K562 (cell line): ENCODE measurements around the gene PXDC1. TPM values are rescaled to one million over a fixed set of nuclear protein-coding genes. Genes with fewer than 3 reads are reported as not detected.
A peak's percentile ranks its signal among the peaks of the same experiment; 100 is the strongest.

Experiments
- ATAC-seq: fragments of 200-7000 bp; cut with Tn5 transposase; 3 replicates; pipeline ENCODE4 v1.9.1; 2020; ENCODE audit warnings: moderate library complexity
- BruUV-seq: library from RNA; stranded (reverse); fragments of 400-500 nt; replicated peaks from 2 replicates; lab custom pipeline; 2021; lab: Mats Ljungman, UMichigan
- CTCF ChIA-PET: fragments of 300-600 bp; formaldehyde crosslinking; extraction: SDS; loops from one replicate; lab custom pipeline; 2021; ENCODE audit warnings: low intra/inter-chr PET ratio; lab: Yijun Ruan, JAX
- POLR2A ChIA-PET: fragments of 300-600, 350-650 bp; sonication (Branson Sonifier 250); formaldehyde crosslinking; extraction: SDS; loops from one replicate; lab custom pipeline; 2021; ENCODE audit warnings: antibody characterized with exemption, inconsistent platforms; lab: Yijun Ruan, JAX
- DNase-seq, 4 experiments: peaks; one replicate each; pipeline versions ENCODE4 v3.0.0 to v3.0.0-alpha.2; 2011 to 2018; ENCODE audit warnings: low spot score in 3 of 4, mixed read lengths in 3 of 4; ENCODE audit errors: extremely low read depth in 1 of 4
- FAIRE-seq: peaks from 2 replicates; lab custom pipeline; 2011; peaks lifted over from hg19 to GRCh38; lab: Jason Lieb, UNC
- H2AFZ ChIP-seq: 2 replicates; pipeline ENCODE4 v1.6.0; 2011; ENCODE audit warnings: low read depth, low read length, control low read depth, inconsistent platforms
- H3K27ac ChIP-seq: fragments of 200-600 bp; 3 replicates; pipeline ENCODE4 v1.8.0; 2011; ENCODE audit warnings: low read depth, mild to moderate bottlenecking, control low read depth, inconsistent platforms, low read length, moderate library complexity, mixed read lengths; ENCODE audit errors: extremely low read depth
- H3K27me3 ChIP-seq, 2 experiments: fragments of 300-600 bp in 1 of 2; 2 replicates in 1 of 2; 3 replicates in 1 of 2; pipeline versions ENCODE4 v1.6.0 to v1.8.0; 2011; ENCODE audit warnings: inconsistent platforms in 2 of 2, low read length in 2 of 2, mild to moderate bottlenecking in 1 of 2, mixed read lengths in 1 of 2, moderate library complexity in 1 of 2; ENCODE audit not compliant: control insufficient read depth in 2 of 2, insufficient read depth in 2 of 2
- H3K36me3 ChIP-seq: fragments of 300-600 bp; 3 replicates; pipeline ENCODE4 v1.8.0; 2011; ENCODE audit warnings: mild to moderate bottlenecking, low read length, inconsistent platforms; ENCODE audit not compliant: control insufficient read depth, insufficient read depth
- H3K4me1 ChIP-seq, 2 experiments: fragments of 200-600 bp in 1 of 2; replicated peaks in 1 of 2; 2 replicates in 1 of 2; 3 replicates in 1 of 2; pipeline versions ENCODE4 v1.5.1 to v1.8.0; 2011; ENCODE audit warnings: inconsistent platforms in 2 of 2, low read length in 2 of 2, mild to moderate bottlenecking in 1 of 2, mixed read lengths in 1 of 2, moderate library complexity in 1 of 2; ENCODE audit not compliant: control insufficient read depth in 2 of 2, insufficient read depth in 2 of 2
- H3K4me2 ChIP-seq: 2 replicates; pipeline ENCODE4 v1.6.1; 2011; ENCODE audit warnings: low read length, control low read depth, inconsistent platforms, mixed read lengths; ENCODE audit not compliant: insufficient read depth
- H3K4me3 ChIP-seq: fragments of 200-600 bp; sonication (generic), shearing (Covaris generic); 2 replicates; pipeline ENCODE4 v1.5.1; 2016; ENCODE audit warnings: control low read depth, inconsistent platforms
- H3K79me2 ChIP-seq: fragments of 200-600 bp; 3 replicates; pipeline ENCODE4 v1.8.0; 2011; ENCODE audit warnings: low read length, inconsistent platforms; ENCODE audit not compliant: control insufficient read depth, insufficient read depth
- H3K9ac ChIP-seq, 2 experiments: 2 replicates each; pipeline versions ENCODE4 v1.6.0 to v1.6.1; 2011; ENCODE audit warnings: low read depth in 2 of 2, low read length in 2 of 2, control low read depth in 1 of 2, inconsistent platforms in 1 of 2, mild to moderate bottlenecking in 1 of 2, mixed read lengths in 1 of 2; ENCODE audit not compliant: insufficient read depth in 1 of 2
- H3K9me1 ChIP-seq: one replicate; pipeline ENCODE4 v1.6.0; 2011; ENCODE audit warnings: inconsistent platforms, mild to moderate bottlenecking, low read length, moderate library complexity; ENCODE audit not compliant: control insufficient read depth, insufficient read depth
- H3K9me3 ChIP-seq: replicated peaks from 2 replicates; pipeline ENCODE4 v1.5.1; 2011; ENCODE audit warnings: low read depth, low read length, inconsistent platforms; ENCODE audit not compliant: control insufficient read depth, insufficient read depth
- H4K20me1 ChIP-seq: replicated peaks from 2 replicates; pipeline ENCODE4 v1.6.1; 2011; ENCODE audit warnings: low read length, inconsistent platforms, mixed read lengths; ENCODE audit not compliant: control insufficient read depth, insufficient read depth
- BACH1 ChIP-seq: fragments of 200-800 bp; sonication (Bioruptor generic); IDR thresholded peaks from 2 replicates; pipeline ENCODE4 v1.6.1; 2016; ENCODE audit warnings: missing genetic modification characterization, missing compliant biosample characterization
- NR3C1 ChIP-seq: sonication (generic); formaldehyde crosslinking; IDR thresholded peaks from 2 replicates; pipeline ENCODE4 v1.8.1; 2022; ENCODE audit warnings: missing genetic modification reagents
- RFX1 ChIP-seq: fragments of 450-650 bp; IDR thresholded peaks from 2 replicates; pipeline ENCODE4 v1.6.1; 2016; ENCODE audit warnings: mild to moderate bottlenecking, moderate library complexity
- RFX7 ChIP-seq: fragments of 250-450 bp; sonication (Bioruptor Pico); IDR thresholded peaks from 2 replicates; pipeline ENCODE4 v1.5.1; 2021; ENCODE audit warnings: mild to moderate bottlenecking
- ZBTB5 ChIP-seq: fragments of 450-650 bp; IDR thresholded peaks from 2 replicates; pipeline ENCODE4 v1.6.1; 2017; ENCODE audit warnings: antibody characterized with exemption
- WGBS: fragments of 100-300 bp; shearing (Covaris generic); methylation state at CpG from one replicate; pipeline ENCODE4 v1.1.6; 2016; ENCODE audit warnings: low coverage, mixed read lengths; ENCODE audit not compliant: insufficient coverage; ENCODE audit errors: missing lambda C conversion rate; 5-methylcytosine and 5-hydroxymethylcytosine counted together
- in situ Hi-C: fragments of 300-500 bp; cut with MboI; formaldehyde crosslinking; loops from 4 replicates; pipeline ENCODE4 v1.15.0; 2018; ENCODE audit warnings: inconsistent platforms, mixed read lengths
- intact Hi-C: fragments of 100-400 bp; cut with micrococcal nuclease; formaldehyde crosslinking; loops from 2 replicates; pipeline ENCODE4 v1.14.2; 2022
- polyA plus RNA-seq, 8 experiments: library from polyadenylated mRNA; depleted of rRNA in 4 of 8; stranded (reverse) in 5 of 8; unstranded in 3 of 8; fragments of >200 nt; fragmentation: Nextera tagmentation in 2 of 8; fragmentation: Illumina TruSeq in 1 of 8; extraction: Ambion mirVana in 2 of 8; extraction: Trizol in 1 of 8; gene quantifications; 2 replicates each; pipeline versions ENCODE4 v1.2.1 to v1.2.3, GENCODE V29; 2011 to 2014; ENCODE audit warnings: inconsistent platforms in 1 of 8, missing spikeins in 1 of 8
- total RNA-seq, 7 experiments: library from RNA; depleted of rRNA in 6 of 7; stranded (reverse); fragments of >200 nt in 6 of 7; fragmentation: Illumina TruSeq in 2 of 7; extraction: Trizol in 2 of 7; gene quantifications; 2 replicates each; pipeline versions ENCODE4 v1.2.1 to v1.2.3, GENCODE V29; 2011 to 2021; ENCODE audit warnings: low replicate concordance in 1 of 7
- TF ChIP-seq, protein P1 (sequence below), 2 experiments: fragments of 450-650 bp; formaldehyde crosslinking in 1 of 2; IDR thresholded peaks; 2 replicates each; pipeline versions ENCODE4 v1.4.0 to v1.6.1; 2014 to 2020; ENCODE audit warnings: mild to moderate bottlenecking in 2 of 2, borderline replicate concordance in 1 of 2, low read depth in 1 of 2

The PXDC1 gene
- total and polyA plus RNA-seq, 9 of the 15 experiments (the other 6 are each of a cell fraction or from before 2014, with no cell fraction given) = 0.09 to 0.33 (median 0.16) TPM; not detected in 5

DNA sequence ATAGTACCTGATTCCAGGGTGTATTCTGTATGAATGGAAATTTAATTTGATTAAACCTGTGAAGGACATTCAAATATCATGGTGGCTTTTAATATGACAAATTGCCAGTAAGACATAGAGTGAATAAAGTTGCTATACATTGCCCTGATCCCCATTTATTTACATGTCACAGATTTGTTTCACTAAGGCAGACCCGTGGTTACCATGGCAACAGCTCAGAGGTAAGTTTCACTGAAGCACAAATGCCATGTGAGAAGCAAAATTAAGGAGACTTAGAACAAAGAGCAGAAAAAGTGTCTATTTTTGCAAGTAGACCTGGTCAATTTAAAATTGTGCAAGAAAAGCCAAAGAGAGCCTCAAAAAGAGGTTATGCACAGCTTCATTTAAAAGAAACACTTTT is 63.7 kb downstream of the PXDC1 start:
- intact Hi-C loops (no loop called here), in situ Hi-C loops (no loop called here)
- H3K4me3 ChIP-seq = no peak overlapping the region
- no peak for DNase-seq
- peaks cover 5 to 8% of the 10 kb centered on the region in 2 experiments for H3K27me3 ChIP-seq
- H4K20me1 ChIP-seq = no peaks in the 10 kb centered on the region
- FAIRE-seq = no peak
- no peaks in the 10 kb centered on the region for H3K9me3 ChIP-seq
- TF ChIP-seq BACH1 (tag) (no peak), RFX7 (CRISPR knock-in tag) (no peak), ZBTB5 (no peak), NR3C1 (CRISPR knock-in tag) (no peak), RFX1 (peak; percentile 90)
- TF ChIP-seq, protein P1, sequence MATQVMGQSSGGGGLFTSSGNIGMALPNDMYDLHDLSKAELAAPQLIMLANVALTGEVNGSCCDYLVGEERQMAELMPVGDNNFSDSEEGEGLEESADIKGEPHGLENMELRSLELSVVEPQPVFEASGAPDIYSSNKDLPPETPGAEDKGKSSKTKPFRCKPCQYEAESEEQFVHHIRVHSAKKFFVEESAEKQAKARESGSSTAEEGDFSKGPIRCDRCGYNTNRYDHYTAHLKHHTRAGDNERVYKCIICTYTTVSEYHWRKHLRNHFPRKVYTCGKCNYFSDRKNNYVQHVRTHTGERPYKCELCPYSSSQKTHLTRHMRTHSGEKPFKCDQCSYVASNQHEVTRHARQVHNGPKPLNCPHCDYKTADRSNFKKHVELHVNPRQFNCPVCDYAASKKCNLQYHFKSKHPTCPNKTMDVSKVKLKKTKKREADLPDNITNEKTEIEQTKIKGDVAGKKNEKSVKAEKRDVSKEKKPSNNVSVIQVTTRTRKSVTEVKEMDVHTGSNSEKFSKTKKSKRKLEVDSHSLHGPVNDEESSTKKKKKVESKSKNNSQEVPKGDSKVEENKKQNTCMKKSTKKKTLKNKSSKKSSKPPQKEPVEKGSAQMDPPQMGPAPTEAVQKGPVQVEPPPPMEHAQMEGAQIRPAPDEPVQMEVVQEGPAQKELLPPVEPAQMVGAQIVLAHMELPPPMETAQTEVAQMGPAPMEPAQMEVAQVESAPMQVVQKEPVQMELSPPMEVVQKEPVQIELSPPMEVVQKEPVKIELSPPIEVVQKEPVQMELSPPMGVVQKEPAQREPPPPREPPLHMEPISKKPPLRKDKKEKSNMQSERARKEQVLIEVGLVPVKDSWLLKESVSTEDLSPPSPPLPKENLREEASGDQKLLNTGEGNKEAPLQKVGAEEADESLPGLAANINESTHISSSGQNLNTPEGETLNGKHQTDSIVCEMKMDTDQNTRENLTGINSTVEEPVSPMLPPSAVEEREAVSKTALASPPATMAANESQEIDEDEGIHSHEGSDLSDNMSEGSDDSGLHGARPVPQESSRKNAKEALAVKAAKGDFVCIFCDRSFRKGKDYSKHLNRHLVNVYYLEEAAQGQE (IDR thresholded peaks at IDR 0.05; ENCODE audit: borderline replicate concordance) = no peak
- TF ChIP-seq, protein P1 (CRISPR knock-in tag; IDR thresholded peaks at IDR 0.05; ENCODE audit: low read depth) = no peak
- H3K27ac ChIP-seq = no peak overlapping the region
- no peak overlapping the region for H3K4me2 ChIP-seq
- ATAC-seq = no peak
- WGBS = 5% methylated on average over 1 of the region's 1 CpG
- ChIA-PET POLR2A (no interaction called here), CTCF (no interaction called here)
- H3K4me1 ChIP-seq = no peaks in the 10 kb centered on the region
- no peak overlapping the region for H3K9ac ChIP-seq
- H2AFZ ChIP-seq = no peak overlapping the region
- no peaks in the 10 kb centered on the region for H3K36me3 ChIP-seq
- no peaks in the 10 kb centered on the region for H3K9me1 ChIP-seq
- BruUV-seq = no TSS peak
- no peaks in the 10 kb centered on the region for H3K79me2 ChIP-seq
